Neural cell (in vitro differentiated cells): Measurements from ENCODE around the gene OXER1. TPM values are rescaled to one million over a fixed set of nuclear protein-coding genes. Genes with fewer than 3 reads are reported as not detected.

Source experiments
- H2AFZ ChIP-seq: fragments of 200-600, 300-800 bp; sonication (generic), shearing (Covaris generic); 2 replicates; pipeline ENCODE4 v1.6.0; 2014; ENCODE audit warnings: low read depth, mild to moderate bottlenecking, antibody characterized with exemption, low read length, moderate library complexity
- H3F3A ChIP-seq: fragments of 200-600 bp; shearing (Covaris generic); 2 replicates; pipeline ENCODE4 v1.6.1; 2016; ENCODE audit warnings: mild to moderate bottlenecking, moderate library complexity, mixed read lengths, antibody characterized with exemption, low read length; ENCODE audit not compliant: insufficient read depth, poor library complexity, severe bottlenecking
- H3K27ac ChIP-seq: fragments of 200-600, 300-800 bp; sonication (generic), shearing (Covaris generic); 2 replicates; pipeline ENCODE4 v1.5.1; 2014; ENCODE audit warnings: mild to moderate bottlenecking, low read length, moderate library complexity
- H3K27me3 ChIP-seq: fragments of 300-800, 200-600 bp; sonication (generic), shearing (Covaris generic); 2 replicates; pipeline ENCODE4 v1.6.0; 2014; ENCODE audit warnings: mild to moderate bottlenecking, low read depth, low read length, moderate library complexity; ENCODE audit not compliant: insufficient read depth
- H3K36me3 ChIP-seq: fragments of 300-800, 200-600 bp; sonication (generic), shearing (Covaris generic); 2 replicates; pipeline ENCODE4 v1.5.1; 2014; ENCODE audit warnings: mild to moderate bottlenecking, antibody characterized with exemption, low read length, moderate library complexity; ENCODE audit not compliant: insufficient read depth
- H3K4me2 ChIP-seq: fragments of 300-800, 200-600 bp; sonication (generic), shearing (Covaris generic); 2 replicates; pipeline ENCODE4 v1.6.0; 2014; ENCODE audit warnings: mild to moderate bottlenecking, low read length
- H3K4me3 ChIP-seq: fragments of 300-800, 200-600 bp; sonication (generic), shearing (Covaris generic); 2 replicates; pipeline ENCODE4 v1.5.1; 2014; ENCODE audit warnings: mild to moderate bottlenecking, low read length, moderate library complexity
- H3K79me2 ChIP-seq: fragments of 200-600 bp; shearing (Covaris generic); replicated peaks from 2 replicates; pipeline ENCODE4 v1.6.0; 2014; ENCODE audit warnings: mild to moderate bottlenecking, low read length, moderate library complexity; ENCODE audit not compliant: insufficient read depth
- H3K9ac ChIP-seq: fragments of 300-800, 200-600 bp; sonication (generic), shearing (Covaris generic); 2 replicates; pipeline ENCODE4 v1.6.1; 2016; ENCODE audit warnings: mild to moderate bottlenecking, low read length, mixed read lengths
- H3K9me2 ChIP-seq: fragments of 200-600 bp; shearing (Covaris generic); 2 replicates; pipeline ENCODE4 v1.6.1; 2016; ENCODE audit warnings: mild to moderate bottlenecking, low read length, mixed read lengths; ENCODE audit not compliant: insufficient read depth
- H3K9me3 ChIP-seq: fragments of 200-600, 300-800 bp; sonication (generic), shearing (Covaris generic); 2 replicates; pipeline ENCODE4 v1.6.1; 2016; ENCODE audit warnings: mild to moderate bottlenecking, mixed run types, low read length, moderate library complexity, mixed read lengths
- H4K20me1 ChIP-seq: fragments of 200-600 bp; shearing (Covaris generic); 2 replicates; pipeline ENCODE4 v1.6.1; 2016; ENCODE audit warnings: mild to moderate bottlenecking, mixed run types; ENCODE audit not compliant: insufficient read depth
- CTCF ChIP-seq: fragments of 450-650 bp; IDR thresholded peaks from 2 replicates; pipeline ENCODE4 v1.5.1; 2014; ENCODE audit warnings: antibody characterized with exemption, mild to moderate bottlenecking, moderate library complexity; ENCODE audit not compliant: poor library complexity, severe bottlenecking
- EP300 ChIP-seq: fragments of 450-650 bp; conservative IDR thresholded peaks from 2 replicates; pipeline ENCODE4 v1.6.1; 2014; ENCODE audit warnings: antibody characterized with exemption, mild to moderate bottlenecking, moderate library complexity; ENCODE audit not compliant: poor library complexity, severe bottlenecking
- EZH2 ChIP-seq: fragments of 200-600, 300-800 bp; shearing (Covaris generic), sonication (generic); IDR thresholded peaks from 2 replicates; pipeline ENCODE4 v1.6.1; 2014; ENCODE audit warnings: antibody characterized with exemption, low read length, borderline replicate concordance, mild to moderate bottlenecking; ENCODE audit not compliant: insufficient read depth, poor library complexity, severe bottlenecking
- MXI1 ChIP-seq: fragments of 450-650 bp; conservative IDR thresholded peaks from 2 replicates; pipeline ENCODE4 v1.6.1; 2014; ENCODE audit warnings: antibody characterized with exemption, mild to moderate bottlenecking; ENCODE audit not compliant: poor library complexity, severe bottlenecking
- POLR2AphosphoS5 ChIP-seq: IDR thresholded peaks from 2 replicates; pipeline ENCODE4 v1.6.1; 2012
- RAD21 ChIP-seq: fragments of 450-650 bp; conservative IDR thresholded peaks from 2 replicates; pipeline ENCODE4 v1.6.1; 2014; ENCODE audit warnings: antibody characterized with exemption, mild to moderate bottlenecking, moderate library complexity
- SMC3 ChIP-seq: fragments of 450-650 bp; conservative IDR thresholded peaks from 2 replicates; pipeline ENCODE4 v1.6.1; 2014; ENCODE audit warnings: antibody characterized with exemption, mild to moderate bottlenecking, moderate library complexity; ENCODE audit not compliant: poor library complexity
- TAF1 ChIP-seq: IDR thresholded peaks from 2 replicates; pipeline ENCODE4 v1.6.1; 2012; ENCODE audit warnings: low read depth
- polyA plus RNA-seq: library from polyadenylated mRNA; depleted of rRNA; stranded (reverse); fragments of >200 nt; gene quantifications from 2 replicates; pipeline ENCODE4 v1.2.3, GENCODE V29; 2014
- TF ChIP-seq, protein P1 (sequence below): IDR thresholded peaks from 2 replicates; pipeline ENCODE4 v1.6.1; 2012; ENCODE audit warnings: borderline replicate concordance

OXER1 gene
- polyA plus RNA-seq, 1 donor from 2014 or later: not detected

- Histone ChIP-seq H3K9me2 (no peaks in the 10 kb centered on the region), H3K27me3 (no peaks in the 10 kb centered on the region), H3K27ac (no peak overlapping the region), H2AFZ (no peak overlapping the region), H3K4me2 (no peak overlapping the region), H3K36me3 (no peaks in the 10 kb centered on the region), H4K20me1 (no peaks in the 10 kb centered on the region), H3K4me3 (no peak overlapping the region), H3F3A (no peaks in the 10 kb centered on the region), H3K9ac (no peak overlapping the region), H3K9me3 (no peaks in the 10 kb centered on the region), H3K79me2 (no peaks in the 10 kb centered on the region)
- TF ChIP-seq EP300: no peak
- TF ChIP-seq MXI1: no peak
- TF ChIP-seq, protein P1, sequence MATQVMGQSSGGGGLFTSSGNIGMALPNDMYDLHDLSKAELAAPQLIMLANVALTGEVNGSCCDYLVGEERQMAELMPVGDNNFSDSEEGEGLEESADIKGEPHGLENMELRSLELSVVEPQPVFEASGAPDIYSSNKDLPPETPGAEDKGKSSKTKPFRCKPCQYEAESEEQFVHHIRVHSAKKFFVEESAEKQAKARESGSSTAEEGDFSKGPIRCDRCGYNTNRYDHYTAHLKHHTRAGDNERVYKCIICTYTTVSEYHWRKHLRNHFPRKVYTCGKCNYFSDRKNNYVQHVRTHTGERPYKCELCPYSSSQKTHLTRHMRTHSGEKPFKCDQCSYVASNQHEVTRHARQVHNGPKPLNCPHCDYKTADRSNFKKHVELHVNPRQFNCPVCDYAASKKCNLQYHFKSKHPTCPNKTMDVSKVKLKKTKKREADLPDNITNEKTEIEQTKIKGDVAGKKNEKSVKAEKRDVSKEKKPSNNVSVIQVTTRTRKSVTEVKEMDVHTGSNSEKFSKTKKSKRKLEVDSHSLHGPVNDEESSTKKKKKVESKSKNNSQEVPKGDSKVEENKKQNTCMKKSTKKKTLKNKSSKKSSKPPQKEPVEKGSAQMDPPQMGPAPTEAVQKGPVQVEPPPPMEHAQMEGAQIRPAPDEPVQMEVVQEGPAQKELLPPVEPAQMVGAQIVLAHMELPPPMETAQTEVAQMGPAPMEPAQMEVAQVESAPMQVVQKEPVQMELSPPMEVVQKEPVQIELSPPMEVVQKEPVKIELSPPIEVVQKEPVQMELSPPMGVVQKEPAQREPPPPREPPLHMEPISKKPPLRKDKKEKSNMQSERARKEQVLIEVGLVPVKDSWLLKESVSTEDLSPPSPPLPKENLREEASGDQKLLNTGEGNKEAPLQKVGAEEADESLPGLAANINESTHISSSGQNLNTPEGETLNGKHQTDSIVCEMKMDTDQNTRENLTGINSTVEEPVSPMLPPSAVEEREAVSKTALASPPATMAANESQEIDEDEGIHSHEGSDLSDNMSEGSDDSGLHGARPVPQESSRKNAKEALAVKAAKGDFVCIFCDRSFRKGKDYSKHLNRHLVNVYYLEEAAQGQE: no peak
- no peak for TF ChIP-seq CTCF
- TF ChIP-seq EZH2: no peak
- TF ChIP-seq TAF1: no peak
- no peak for TF ChIP-seq SMC3
- no peak for TF ChIP-seq POLR2AphosphoS5
- no peak for TF ChIP-seq RAD21
These were observed 5.8 kb upstream of the OXER1 start for GRCh38 chr2:42769583-42770287.

DNA sequence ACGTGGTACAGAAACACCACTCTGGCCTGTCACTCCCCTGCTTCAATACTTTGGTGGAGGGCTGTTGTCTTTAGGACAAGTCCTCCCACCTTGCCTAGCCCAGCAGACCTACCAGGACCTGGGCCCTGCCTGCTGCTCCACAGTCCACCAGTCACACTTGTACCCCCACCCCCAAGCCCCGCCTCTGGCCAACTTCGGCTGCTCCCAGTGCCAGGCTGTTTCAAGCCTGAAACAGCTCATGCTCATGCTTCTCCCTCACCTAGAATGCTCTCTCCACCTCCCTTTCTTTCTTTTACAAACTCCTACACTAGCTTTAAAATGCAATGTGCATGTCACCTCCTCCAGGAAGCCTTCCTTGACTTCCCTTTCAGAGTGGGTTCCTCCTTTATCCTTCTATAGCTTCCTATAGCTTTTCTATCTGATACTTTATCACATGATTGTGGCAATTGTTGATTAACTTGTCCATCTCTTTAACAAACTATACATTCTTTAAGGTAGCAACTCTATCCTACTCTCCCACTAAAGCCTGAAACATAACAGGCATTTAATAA, 4.8 kb upstream of the OXER1 start:
- Histone ChIP-seq H2AFZ (no peak overlapping the region), H3K27ac (no peak overlapping the region), H3F3A (no peaks in the 10 kb centered on the region), H3K4me2 (no peak overlapping the region), H3K27me3 (no peaks in the 10 kb centered on the region), H3K9me2 (no peaks in the 10 kb centered on the region), H3K9me3 (no peaks in the 10 kb centered on the region), H4K20me1 (no peaks in the 10 kb centered on the region), H3K9ac (no peak overlapping the region), H3K36me3 (no peaks in the 10 kb centered on the region), H3K79me2 (no peaks in the 10 kb centered on the region), H3K4me3 (no peak overlapping the region)
- TF ChIP-seq EZH2 (no peak), RAD21 (no peak), POLR2AphosphoS5 (no peak), MXI1 (no peak), SMC3 (no peak), TAF1 (no peak), EP300 (no peak), CTCF (no peak)
- TF ChIP-seq, protein P1: no peak
